WTC11 (cell line): ENCODE results near the gene SRPX. TPM values are rescaled to one million over a fixed set of nuclear protein-coding genes. Genes with fewer than 3 reads are reported as not detected.

Experiments used
- ATAC-seq: fragments of 200-7000 bp; cut with Tn5 transposase; 2 replicates; pipeline ENCODE4 v1.10.0; 2021; ENCODE audit warnings: mild to moderate bottlenecking, moderate library complexity
- CTCF ChIA-PET: fragments of 300-600 bp; sonication (Branson Sonifier 250); formaldehyde crosslinking; loops from one replicate; lab custom pipeline; 2021; ENCODE audit warnings: antibody characterized with exemption; lab: Charles Lee
- POLR2A ChIA-PET: fragments of 350-600 bp; sonication (Branson Sonifier 250); formaldehyde crosslinking; loops from one replicate; lab custom pipeline; 2021; ENCODE audit warnings: antibody characterized with exemption; lab: Charles Lee
- DNase-seq: peaks from one replicate; pipeline ENCODE4 v3.0.0; 2021; ENCODE audit warnings: low spot score
- H3K27ac Mint-ChIP-seq: 2 replicates; pipeline ENCODE4 v1.8.0; 2021; ENCODE audit warnings: mixed read lengths
- H3K27me3 Mint-ChIP-seq: 2 replicates; pipeline ENCODE4 v1.8.0; 2021; ENCODE audit warnings: low read depth, mild to moderate bottlenecking, moderate library complexity, mixed read lengths
- H3K36me3 Mint-ChIP-seq: 2 replicates; pipeline ENCODE4 v1.8.0; 2021; ENCODE audit warnings: mixed read lengths
- H3K4me1 Mint-ChIP-seq: 2 replicates; pipeline ENCODE4 v1.8.0; 2022; ENCODE audit warnings: mixed read lengths
- H3K4me3 Mint-ChIP-seq: 2 replicates; pipeline ENCODE4 v1.8.0; 2021; ENCODE audit warnings: mild to moderate bottlenecking, moderate library complexity, mixed read lengths
- H3K9me3 Mint-ChIP-seq: 2 replicates; pipeline ENCODE4 v1.8.0; 2021; ENCODE audit warnings: mixed read lengths
- ATF6 ChIP-seq: sonication (generic); formaldehyde crosslinking; IDR thresholded peaks from 2 replicates; pipeline ENCODE4 v1.8.1; 2023; ENCODE audit warnings: mild to moderate bottlenecking, missing genetic modification reagents
- CDX4 ChIP-seq: fragments of 250-450 bp; sonication (Bioruptor Pico); IDR thresholded peaks from 2 replicates; pipeline ENCODE4 v1.9.0; 2021; ENCODE audit warnings: moderate library complexity, mild to moderate bottlenecking, inconsistent platforms, borderline replicate concordance
- FOXJ3 ChIP-seq: sonication (generic); formaldehyde crosslinking; IDR thresholded peaks from 2 replicates; pipeline ENCODE4 v1.9.0; 2021; ENCODE audit warnings: missing genetic modification reagents, mild to moderate bottlenecking, borderline replicate concordance
- FOXK1 ChIP-seq: sonication (generic); formaldehyde crosslinking; IDR thresholded peaks from 2 replicates; pipeline ENCODE4 v1.8.0; 2022; ENCODE audit warnings: mild to moderate bottlenecking, moderate library complexity, missing genetic modification reagents
- FOXP1 ChIP-seq: sonication (generic); formaldehyde crosslinking; IDR thresholded peaks from 2 replicates; pipeline ENCODE4 v1.8.0; 2022; ENCODE audit warnings: missing genetic modification reagents, mild to moderate bottlenecking, moderate library complexity, borderline replicate concordance
- GRHL2 ChIP-seq: fragments of 250-450 bp; sonication (Bioruptor Pico); IDR thresholded peaks from 2 replicates; pipeline ENCODE4 v1.8.0; 2022; ENCODE audit warnings: mild to moderate bottlenecking, moderate library complexity; ENCODE audit not compliant: insufficient replicate concordance, severe bottlenecking
- HMGXB4 ChIP-seq: sonication (generic); formaldehyde crosslinking; IDR thresholded peaks from 2 replicates; pipeline ENCODE4 v1.8.1; 2023; ENCODE audit warnings: mild to moderate bottlenecking, moderate library complexity, missing genetic modification reagents
- JUN ChIP-seq: sonication (generic); formaldehyde crosslinking; IDR thresholded peaks from 2 replicates; pipeline ENCODE4 v1.8.0; 2023; ENCODE audit warnings: mild to moderate bottlenecking, missing genetic modification reagents
- MAX ChIP-seq: sonication (generic); formaldehyde crosslinking; IDR thresholded peaks from 2 replicates; pipeline ENCODE4 v1.8.0; 2022; ENCODE audit warnings: mild to moderate bottlenecking, missing genetic modification reagents
- NFATC4 ChIP-seq: fragments of 250-450 bp; sonication (Bioruptor Pico); IDR thresholded peaks from 2 replicates; pipeline ENCODE4 v1.9.0; 2021; ENCODE audit warnings: mild to moderate bottlenecking
- ZNF232 ChIP-seq: sonication (generic); formaldehyde crosslinking; IDR thresholded peaks from 2 replicates; pipeline ENCODE4 v1.8.0; 2022; ENCODE audit warnings: mild to moderate bottlenecking, missing genetic modification reagents
- total RNA-seq: library from RNA; stranded (reverse); gene quantifications from 3 replicates; pipeline ENCODE4 v1.2.3, GENCODE V29; 2021
- TF ChIP-seq, protein P1 (sequence below): sonication (generic); formaldehyde crosslinking; IDR thresholded peaks from 2 replicates; pipeline ENCODE4 v1.8.0; 2022; ENCODE audit warnings: missing genetic modification reagents
- TF ChIP-seq, protein P2 (sequence below): sonication (generic); formaldehyde crosslinking; IDR thresholded peaks from 2 replicates; pipeline ENCODE4 v1.8.0; 2023; ENCODE audit warnings: missing genetic modification reagents
- TF ChIP-seq, protein P3 (sequence below): sonication (generic); formaldehyde crosslinking; IDR thresholded peaks from 2 replicates; pipeline ENCODE4 v1.8.1; 2023; ENCODE audit warnings: mild to moderate bottlenecking, missing genetic modification reagents, moderate library complexity
- TF ChIP-seq, protein P4 (sequence below): fragments of 250-450 bp; sonication (Bioruptor Pico); conservative IDR thresholded peaks from 2 replicates; pipeline ENCODE4 v1.9.0; 2021; ENCODE audit warnings: mild to moderate bottlenecking
- TF ChIP-seq, protein P5 (sequence below): sonication (generic); formaldehyde crosslinking; IDR thresholded peaks from 2 replicates; pipeline ENCODE4 v1.8.1; 2022; ENCODE audit warnings: missing genetic modification reagents, borderline replicate concordance

SRPX gene
- total RNA-seq, 1 experiment from 2014 or later = 7.7 TPM

DNA sequence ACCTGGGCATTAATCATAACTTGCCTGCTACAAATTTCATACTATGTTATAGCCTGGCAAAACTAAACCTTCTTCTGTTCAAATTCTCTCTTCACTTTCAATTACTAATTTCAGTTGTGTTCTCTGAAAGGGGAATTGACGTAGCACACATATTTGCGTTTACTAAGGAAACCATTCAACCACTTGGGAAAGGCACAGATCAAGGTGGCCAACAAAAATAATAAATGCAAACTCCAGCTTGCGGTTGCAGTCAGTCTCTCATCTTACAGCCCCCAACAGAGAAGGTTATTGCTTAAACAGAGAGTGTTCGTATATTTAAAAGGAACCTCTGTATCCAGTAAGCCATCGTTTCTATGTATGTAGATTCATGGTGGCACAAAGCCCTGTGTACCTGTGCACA, 4.0 kb downstream of the SRPX start (continued):
- TF ChIP-seq, protein P1, sequence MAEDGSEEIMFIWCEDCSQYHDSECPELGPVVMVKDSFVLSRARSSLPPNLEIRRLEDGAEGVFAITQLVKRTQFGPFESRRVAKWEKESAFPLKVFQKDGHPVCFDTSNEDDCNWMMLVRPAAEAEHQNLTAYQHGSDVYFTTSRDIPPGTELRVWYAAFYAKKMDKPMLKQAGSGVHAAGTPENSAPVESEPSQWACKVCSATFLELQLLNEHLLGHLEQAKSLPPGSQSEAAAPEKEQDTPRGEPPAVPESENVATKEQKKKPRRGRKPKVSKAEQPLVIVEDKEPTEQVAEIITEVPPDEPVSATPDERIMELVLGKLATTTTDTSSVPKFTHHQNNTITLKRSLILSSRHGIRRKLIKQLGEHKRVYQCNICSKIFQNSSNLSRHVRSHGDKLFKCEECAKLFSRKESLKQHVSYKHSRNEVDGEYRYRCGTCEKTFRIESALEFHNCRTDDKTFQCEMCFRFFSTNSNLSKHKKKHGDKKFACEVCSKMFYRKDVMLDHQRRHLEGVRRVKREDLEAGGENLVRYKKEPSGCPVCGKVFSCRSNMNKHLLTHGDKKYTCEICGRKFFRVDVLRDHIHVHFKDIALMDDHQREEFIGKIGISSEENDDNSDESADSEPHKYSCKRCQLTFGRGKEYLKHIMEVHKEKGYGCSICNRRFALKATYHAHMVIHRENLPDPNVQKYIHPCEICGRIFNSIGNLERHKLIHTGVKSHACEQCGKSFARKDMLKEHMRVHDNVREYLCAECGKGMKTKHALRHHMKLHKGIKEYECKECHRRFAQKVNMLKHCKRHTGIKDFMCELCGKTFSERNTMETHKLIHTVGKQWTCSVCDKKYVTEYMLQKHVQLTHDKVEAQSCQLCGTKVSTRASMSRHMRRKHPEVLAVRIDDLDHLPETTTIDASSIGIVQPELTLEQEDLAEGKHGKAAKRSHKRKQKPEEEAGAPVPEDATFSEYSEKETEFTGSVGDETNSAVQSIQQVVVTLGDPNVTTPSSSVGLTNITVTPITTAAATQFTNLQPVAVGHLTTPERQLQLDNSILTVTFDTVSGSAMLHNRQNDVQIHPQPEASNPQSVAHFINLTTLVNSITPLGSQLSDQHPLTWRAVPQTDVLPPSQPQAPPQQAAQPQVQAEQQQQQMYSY (CRISPR knock-in tag) = no peak
- TF ChIP-seq HMGXB4 (CRISPR knock-in tag) (no peak), MAX (CRISPR knock-in tag) (no peak), CDX4 (CRISPR knock-in tag) (no peak), FOXJ3 (CRISPR knock-in tag) (no peak)
- TF ChIP-seq, protein P2, sequence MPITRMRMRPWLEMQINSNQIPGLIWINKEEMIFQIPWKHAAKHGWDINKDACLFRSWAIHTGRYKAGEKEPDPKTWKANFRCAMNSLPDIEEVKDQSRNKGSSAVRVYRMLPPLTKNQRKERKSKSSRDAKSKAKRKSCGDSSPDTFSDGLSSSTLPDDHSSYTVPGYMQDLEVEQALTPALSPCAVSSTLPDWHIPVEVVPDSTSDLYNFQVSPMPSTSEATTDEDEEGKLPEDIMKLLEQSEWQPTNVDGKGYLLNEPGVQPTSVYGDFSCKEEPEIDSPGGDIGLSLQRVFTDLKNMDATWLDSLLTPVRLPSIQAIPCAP = no peak
- TF ChIP-seq, protein P3, sequence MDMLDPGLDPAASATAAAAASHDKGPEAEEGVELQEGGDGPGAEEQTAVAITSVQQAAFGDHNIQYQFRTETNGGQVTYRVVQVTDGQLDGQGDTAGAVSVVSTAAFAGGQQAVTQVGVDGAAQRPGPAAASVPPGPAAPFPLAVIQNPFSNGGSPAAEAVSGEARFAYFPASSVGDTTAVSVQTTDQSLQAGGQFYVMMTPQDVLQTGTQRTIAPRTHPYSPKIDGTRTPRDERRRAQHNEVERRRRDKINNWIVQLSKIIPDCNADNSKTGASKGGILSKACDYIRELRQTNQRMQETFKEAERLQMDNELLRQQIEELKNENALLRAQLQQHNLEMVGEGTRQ = no peak
- TF ChIP-seq, all 79 proteins: peak for 0

DNA sequence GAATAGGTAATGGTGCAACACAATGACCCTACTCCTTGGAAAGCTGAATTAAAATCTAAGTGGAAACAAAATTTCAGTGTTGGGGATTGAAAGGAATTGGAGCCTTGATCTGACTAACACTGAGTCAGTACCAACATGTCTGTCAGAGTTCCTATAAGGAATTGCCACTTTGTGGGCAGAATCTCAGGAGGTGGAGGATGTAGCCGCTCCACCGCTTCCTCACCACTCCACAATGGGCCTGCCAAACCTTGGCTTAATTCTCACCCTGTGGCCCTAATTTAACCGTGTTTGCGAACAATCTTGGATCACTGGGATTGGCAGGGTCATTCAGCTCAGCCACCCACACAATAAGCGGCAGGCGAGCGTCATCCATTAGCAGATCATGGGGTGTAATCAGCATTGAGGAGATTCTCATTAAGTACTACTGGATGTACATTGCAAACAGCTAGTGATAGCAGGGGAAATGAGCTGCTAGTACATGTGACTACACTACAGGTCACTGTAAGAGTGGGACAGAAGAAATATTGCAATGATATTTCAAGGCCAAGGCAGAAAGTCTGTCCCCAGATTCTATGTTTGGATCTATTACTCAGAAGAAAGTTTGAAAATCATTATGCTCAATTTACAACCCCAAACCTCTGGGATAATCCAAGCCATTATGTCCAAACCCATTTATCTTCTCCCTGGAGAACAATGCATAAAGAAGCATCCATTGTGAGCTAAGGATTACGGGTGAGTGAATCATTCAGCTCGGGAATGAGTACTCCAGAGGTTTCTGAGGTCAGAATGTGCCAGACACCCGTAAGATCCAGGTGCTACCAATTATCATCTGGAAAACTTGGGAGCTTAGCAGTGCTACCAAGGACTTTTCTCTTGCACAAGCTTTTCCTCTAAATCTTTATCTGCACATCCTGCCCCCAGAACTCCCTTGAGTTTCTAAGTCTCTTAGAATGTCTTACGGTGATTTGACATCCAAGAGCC, 5.8 kb downstream of the SRPX start:
- Mint-ChIP-seq H3K4me3 (no peak overlapping the region), H3K9me3 (no peaks in the 10 kb centered on the region), H3K27ac (no peak overlapping the region), H3K4me1 (peaks cover 12% of the 10 kb centered on the region), H3K27me3 (peaks cover 17% of the 10 kb centered on the region), H3K36me3 (no peaks in the 10 kb centered on the region)
- ChIA-PET CTCF (no interaction called here), POLR2A (no interaction called here)
- no peak for ATAC-seq
- DNase-seq = no peak
- TF ChIP-seq, protein P4, sequence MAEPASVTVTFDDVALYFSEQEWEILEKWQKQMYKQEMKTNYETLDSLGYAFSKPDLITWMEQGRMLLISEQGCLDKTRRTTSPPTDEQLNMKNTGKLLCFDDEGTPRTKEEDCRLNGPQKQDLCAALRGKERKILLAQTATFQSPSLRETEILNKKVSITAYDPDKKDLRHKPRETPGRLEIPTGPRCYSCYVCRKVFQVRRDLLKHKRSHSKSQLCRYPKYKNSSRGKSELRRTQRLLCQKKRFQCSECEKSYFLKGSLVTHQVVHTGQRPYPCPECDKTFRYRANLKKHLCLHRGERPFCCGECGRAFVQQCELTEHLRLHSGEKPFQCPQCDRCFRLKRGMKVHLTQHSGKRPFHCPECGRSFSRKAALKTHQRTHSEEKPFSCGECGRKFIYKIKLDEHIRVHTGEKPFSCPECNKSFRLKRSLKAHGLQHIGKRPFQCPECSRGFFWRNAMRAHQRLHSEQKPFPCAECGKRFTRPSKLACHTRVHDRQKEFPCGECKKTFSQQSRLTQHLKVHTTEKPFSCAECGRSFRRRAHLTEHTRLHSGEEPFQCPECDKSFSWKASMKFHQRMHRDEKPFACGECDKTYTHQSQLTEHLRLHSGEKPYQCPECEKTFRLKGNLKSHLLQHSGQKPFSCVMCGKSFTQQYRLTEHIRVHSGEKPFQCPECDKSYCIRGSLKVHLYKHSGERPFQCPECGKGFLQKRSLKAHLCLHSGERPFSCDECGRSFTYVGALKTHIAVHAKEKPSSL (CRISPR knock-in tag) = no peak
- TF ChIP-seq FOXK1 (no peak), NFATC4 (CRISPR knock-in tag) (no peak), FOXP1 (no peak), JUN (CRISPR knock-in tag) (no peak), ZNF232 (CRISPR knock-in tag) (no peak), GRHL2 (no peak), ATF6 (no peak)
- TF ChIP-seq, protein P2 = no peak
- TF ChIP-seq, protein P5, sequence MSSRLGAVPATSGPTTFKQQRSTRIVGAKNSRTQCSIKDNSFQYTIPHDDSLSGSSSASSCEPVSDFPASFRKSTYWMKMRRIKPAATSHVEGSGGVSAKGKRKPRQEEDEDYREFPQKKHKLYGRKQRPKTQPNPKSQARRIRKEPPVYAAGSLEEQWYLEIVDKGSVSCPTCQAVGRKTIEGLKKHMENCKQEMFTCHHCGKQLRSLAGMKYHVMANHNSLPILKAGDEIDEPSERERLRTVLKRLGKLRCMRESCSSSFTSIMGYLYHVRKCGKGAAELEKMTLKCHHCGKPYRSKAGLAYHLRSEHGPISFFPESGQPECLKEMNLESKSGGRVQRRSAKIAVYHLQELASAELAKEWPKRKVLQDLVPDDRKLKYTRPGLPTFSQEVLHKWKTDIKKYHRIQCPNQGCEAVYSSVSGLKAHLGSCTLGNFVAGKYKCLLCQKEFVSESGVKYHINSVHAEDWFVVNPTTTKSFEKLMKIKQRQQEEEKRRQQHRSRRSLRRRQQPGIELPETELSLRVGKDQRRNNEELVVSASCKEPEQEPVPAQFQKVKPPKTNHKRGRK = no peak
